Osteoblast (primary cell): ENCODE data around the gene RAB3B. TPM values are rescaled to one million over a fixed set of nuclear protein-coding genes. Genes with fewer than 3 reads are reported as not detected.
A peak's percentile ranks its signal among the peaks of the same experiment; 100 is the strongest.

Experiments used
- DNase-seq: peaks from one replicate; pipeline ENCODE4 v3.0.0; 2011; ENCODE audit warnings: low spot score, mixed read lengths; ENCODE audit not compliant: insufficient read length; ENCODE audit errors: missing footprints
- H2AFZ ChIP-seq: 2 replicates; pipeline ENCODE4 v1.6.0; 2011; ENCODE audit warnings: mild to moderate bottlenecking, low read length
- H3K27ac ChIP-seq: 2 replicates; pipeline ENCODE4 v1.5.1; 2011; ENCODE audit warnings: mild to moderate bottlenecking, low read depth, low read length, moderate library complexity
- H3K27me3 ChIP-seq: 2 replicates; pipeline ENCODE4 v1.6.0; 2012; ENCODE audit warnings: mild to moderate bottlenecking, control low read depth, inconsistent platforms, low read length, moderate library complexity; ENCODE audit not compliant: insufficient read depth
- H3K36me3 ChIP-seq: 2 replicates; pipeline ENCODE4 v1.5.1; 2011; ENCODE audit warnings: mild to moderate bottlenecking, low read length, control low read depth, moderate library complexity; ENCODE audit not compliant: insufficient read depth
- H3K4me1 ChIP-seq: 2 replicates; pipeline ENCODE4 v1.5.1; 2011; ENCODE audit warnings: mild to moderate bottlenecking, low read length, control low read depth, moderate library complexity; ENCODE audit not compliant: insufficient read depth
- H3K4me2 ChIP-seq: 2 replicates; pipeline ENCODE4 v1.6.0; 2011; ENCODE audit warnings: mild to moderate bottlenecking, low read length; ENCODE audit not compliant: insufficient read depth
- H3K4me3 ChIP-seq: fragments of 200-600 bp; sonication (generic); 3 replicates; pipeline ENCODE4 v1.5.1; 2012; ENCODE audit warnings: mild to moderate bottlenecking, low read length, inconsistent platforms; ENCODE audit not compliant: insufficient read depth
- H3K79me2 ChIP-seq: 2 replicates; pipeline ENCODE4 v1.6.0; 2012; ENCODE audit warnings: mild to moderate bottlenecking, low read length, control low read depth, inconsistent platforms; ENCODE audit not compliant: insufficient read depth
- H3K9me3 ChIP-seq: 2 replicates; pipeline ENCODE4 v1.5.1; 2011; ENCODE audit warnings: low read depth, low read length, control low read depth
- H4K20me1 ChIP-seq: 2 replicates; pipeline ENCODE4 v1.6.0; 2012; ENCODE audit warnings: mild to moderate bottlenecking, low read length, control low read depth; ENCODE audit not compliant: insufficient read depth
- CTCF ChIP-seq: IDR thresholded peaks from 2 replicates; pipeline ENCODE4 v1.5.1; 2011; ENCODE audit warnings: mild to moderate bottlenecking, low read depth, low read length, moderate library complexity; ENCODE audit errors: extremely low read depth
- total RNA-seq: library from RNA; depleted of rRNA; stranded (reverse); fragments of >200 nt; gene quantifications from 2 replicates; pipeline ENCODE4 v1.2.3, GENCODE V29; 2012

The RAB3B gene
- total RNA-seq, result 14.5 and 21.2 TPM in 2 replicates

GRCh38 chr1:51990478-51990965 lies at the start of gene RAB3B:
Gene RAB3B, minus strand, starts transcription at chr1:51990700. Its CDS starts 13,583 bp downstream, at chr1:51977117.
- peak within 1 kb of the TSS; percentile 74 for H3K4me2 ChIP-seq
- H3K4me1 ChIP-seq, result peaks cover 3% of the 10 kb centered on the region
- DNase-seq, result peak; percentile 96
- peaks cover 2% of the 10 kb centered on the region for H3K27me3 ChIP-seq
- peak within 1 kb of the TSS; percentile 81 for H3K4me3 ChIP-seq
- no peaks in the 10 kb centered on the region for H3K36me3 ChIP-seq
- no peaks in the 10 kb centered on the region for H4K20me1 ChIP-seq
- H3K9me3 ChIP-seq, result no peaks in the 10 kb centered on the region
- TF ChIP-seq CTCF, result no peak
- peak within 1 kb of the TSS; percentile 39 for H2AFZ ChIP-seq
- no peak within 1 kb of the TSS for H3K27ac ChIP-seq
- peaks cover 30% of the 10 kb centered on the region for H3K79me2 ChIP-seq

DNA sequence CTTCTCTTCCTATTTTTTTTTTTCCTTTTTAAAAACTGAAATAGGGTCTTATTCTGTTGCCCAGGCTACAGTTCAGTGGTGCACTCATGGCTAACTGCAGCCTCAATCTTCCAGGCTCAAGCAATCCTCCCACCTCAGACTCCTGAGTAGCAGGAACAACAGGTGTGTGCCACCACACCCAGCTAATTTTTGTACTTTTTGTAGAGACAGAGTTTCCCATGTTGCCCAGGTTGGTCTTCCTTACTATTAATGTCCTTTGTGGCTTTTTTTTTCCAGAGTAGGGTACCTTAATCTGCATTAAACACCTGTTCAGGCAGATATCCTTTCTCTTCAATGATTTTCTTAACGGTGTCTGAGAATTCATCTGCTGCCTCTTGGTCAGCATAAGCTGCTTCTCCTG lies 47.4 kb upstream of the RAB3B start:
- Histone ChIP-seq H4K20me1 (no peaks in the 10 kb centered on the region), H3K79me2 (peaks cover 8% of the 10 kb centered on the region), H3K4me3 (no peak overlapping the region), H3K9me3 (no peaks in the 10 kb centered on the region), H3K27ac (no peak overlapping the region), H3K27me3 (no peaks in the 10 kb centered on the region), H3K36me3 (peaks cover 21% of the 10 kb centered on the region), H3K4me1 (peaks cover 5% of the 10 kb centered on the region), H2AFZ (no peak overlapping the region), H3K4me2 (no peak overlapping the region)
- no peak for DNase-seq
- TF ChIP-seq CTCF, result no peak

- peaks cover 11% of the 10 kb centered on the region for H3K79me2 ChIP-seq
- peaks cover 7% of the 10 kb centered on the region for H3K4me1 ChIP-seq
- TF ChIP-seq CTCF, result no peak
- DNase-seq, result no peak
- no peaks in the 10 kb centered on the region for H3K27me3 ChIP-seq
- H3K4me3 ChIP-seq, result no peak overlapping the region
- no peak overlapping the region for H3K27ac ChIP-seq
- no peak overlapping the region for H3K4me2 ChIP-seq
- no peak overlapping the region for H2AFZ ChIP-seq
- H4K20me1 ChIP-seq, result peaks cover 3% of the 10 kb centered on the region
- H3K9me3 ChIP-seq, result no peaks in the 10 kb centered on the region
- H3K36me3 ChIP-seq, result peaks cover 21% of the 10 kb centered on the region
These were observed 46.9 kb upstream of the RAB3B start for GRCh38 chr1:52037402-52037814.

DNA sequence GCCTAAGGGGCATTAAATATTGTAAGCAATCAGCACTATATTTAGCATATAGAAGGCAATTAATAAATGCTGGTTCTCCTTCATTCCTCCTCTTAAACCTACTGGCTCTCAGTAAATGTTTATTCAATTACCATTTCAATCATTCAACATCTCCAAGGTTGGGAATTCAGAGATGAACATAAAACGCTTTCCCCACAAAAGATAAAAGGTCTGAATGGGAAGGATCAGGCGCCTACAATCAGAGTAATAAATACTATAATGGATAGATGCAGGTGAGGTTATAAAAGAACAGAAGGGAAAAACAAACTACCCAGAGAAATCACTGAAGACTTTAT lies 43.5 kb upstream of the RAB3B start:
- Histone ChIP-seq H3K4me2 (peak overlapping the region; percentile 100), H3K36me3 (no peaks in the 10 kb centered on the region), H4K20me1 (peaks cover 11% of the 10 kb centered on the region), H3K27ac (peak overlapping the region; percentile 96), H3K79me2 (peaks cover 36% of the 10 kb centered on the region), H3K27me3 (no peaks in the 10 kb centered on the region), H2AFZ (peak overlapping the region; percentile 96), H3K9me3 (no peaks in the 10 kb centered on the region), H3K4me3 (peak overlapping the region; percentile 92), H3K4me1 (peaks cover 19% of the 10 kb centered on the region)
- TF ChIP-seq CTCF, result no peak
- no peak for DNase-seq
